ENCODE results near the gene CELF5.
A peak's percentile ranks its signal among the peaks of the same experiment; 100 is the strongest.
"Not testable (repeated sequence)": the region's sequence is repeated elsewhere in the genome, so short reads cannot be mapped to it uniquely, and the experiment has no call there.

The CELF5 gene

GRCh38 chr19:3296446-3296845 lies 72.0 kb downstream of the CELF5 start:
- DNase-seq, result no peak

DNA sequence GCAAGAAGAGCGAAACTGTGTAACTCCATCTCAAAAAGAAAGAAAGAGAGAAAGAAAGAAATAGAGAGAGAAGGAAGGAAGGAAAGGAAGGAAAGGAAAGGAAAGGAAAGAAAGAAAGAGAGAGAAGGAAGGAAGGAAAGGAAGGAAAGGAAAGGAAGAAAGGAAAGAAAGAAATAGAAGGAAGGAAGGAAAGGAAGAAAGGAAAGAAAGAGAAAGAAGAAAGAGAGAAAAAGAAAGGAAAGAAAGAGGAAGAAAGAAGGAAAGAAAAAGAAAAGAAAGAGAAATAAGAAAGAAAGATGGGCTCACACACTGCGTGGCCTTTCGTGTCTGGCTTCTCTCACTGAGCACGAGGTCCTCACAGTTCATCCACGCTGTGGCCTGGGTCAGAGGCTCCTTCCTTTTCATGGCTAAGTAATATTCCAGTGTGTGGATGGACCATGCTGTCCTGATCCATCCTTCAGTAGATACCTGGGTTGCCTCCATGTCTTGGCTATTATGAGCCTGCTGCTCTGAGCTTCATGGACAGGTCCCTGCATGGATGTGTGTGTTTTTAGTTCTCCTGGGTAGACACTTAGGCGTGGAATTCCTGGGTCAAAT lies 74.5 kb downstream of the CELF5 start:
- no peak for DNase-seq

DNA sequence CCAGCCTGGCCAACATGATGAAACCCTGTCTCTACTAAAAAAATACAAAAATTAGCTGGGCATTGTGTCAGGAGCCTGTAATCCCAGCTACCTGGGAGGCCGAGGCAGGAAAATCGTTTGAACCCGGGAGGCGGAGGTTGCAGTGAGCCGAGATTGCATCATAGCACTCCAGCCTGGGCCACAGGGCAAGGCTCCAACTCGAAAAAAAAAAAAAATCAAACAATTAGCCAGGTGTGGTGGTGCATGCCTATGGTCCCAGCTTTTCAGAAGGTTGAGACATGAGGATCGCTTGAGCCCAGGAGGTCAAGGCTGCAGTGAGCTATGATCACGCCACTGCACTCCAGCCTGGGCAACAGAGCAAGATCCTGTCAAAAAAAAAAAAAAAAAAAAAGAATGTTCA lies 76.1 kb downstream of the CELF5 start:
- DNase-seq, result not testable (repeated sequence)

DNA sequence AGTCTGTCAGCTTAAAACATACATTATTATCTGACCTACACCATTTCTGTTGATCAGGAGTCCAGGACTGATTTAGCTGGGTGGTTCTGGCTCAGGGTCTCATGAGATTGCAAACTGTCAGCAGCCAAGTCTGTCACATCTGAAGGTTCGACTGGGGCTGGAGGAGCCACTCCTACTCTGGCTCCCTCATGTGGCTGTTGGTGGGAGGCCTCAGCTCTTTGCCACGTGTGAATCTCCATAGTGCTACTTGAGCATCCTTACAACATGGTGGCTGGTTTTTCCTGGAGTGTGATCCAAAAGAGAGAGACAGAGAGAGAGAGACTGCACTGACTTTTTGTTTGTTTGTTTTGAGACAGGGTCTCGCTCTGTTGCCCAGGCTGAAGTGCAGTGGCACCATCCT lies 78.3 kb downstream of the CELF5 start:
- DNase-seq, result no peak

DNA sequence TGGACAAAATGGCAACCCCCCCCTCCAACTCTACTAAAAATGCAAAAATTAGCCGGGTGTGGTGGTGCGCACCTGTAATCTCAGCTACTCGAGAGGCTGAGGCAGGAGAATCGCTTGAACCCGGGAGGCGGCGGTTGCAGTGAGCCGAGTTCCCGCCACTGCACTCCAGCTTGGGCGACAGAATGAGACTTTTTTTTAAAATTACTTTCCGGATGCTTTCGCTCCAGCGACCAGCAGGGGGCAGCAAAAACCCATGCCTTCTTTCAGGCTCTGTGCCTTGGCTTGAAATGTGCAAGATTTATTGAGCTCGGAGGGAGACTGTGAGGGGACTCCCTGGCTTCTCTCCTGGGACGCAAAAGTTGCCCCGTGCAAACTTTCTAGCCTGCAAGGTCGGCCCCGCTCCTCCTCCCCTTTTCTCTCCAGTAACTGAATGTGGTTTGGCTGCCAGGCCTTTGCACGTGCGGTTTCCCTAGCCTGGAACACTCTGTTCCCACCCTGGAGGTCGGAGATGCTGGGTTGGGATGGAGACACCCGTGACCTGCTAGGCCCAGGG lies 80.5 kb downstream of the CELF5 start:
- peak; percentile 93 for DNase-seq

DNA sequence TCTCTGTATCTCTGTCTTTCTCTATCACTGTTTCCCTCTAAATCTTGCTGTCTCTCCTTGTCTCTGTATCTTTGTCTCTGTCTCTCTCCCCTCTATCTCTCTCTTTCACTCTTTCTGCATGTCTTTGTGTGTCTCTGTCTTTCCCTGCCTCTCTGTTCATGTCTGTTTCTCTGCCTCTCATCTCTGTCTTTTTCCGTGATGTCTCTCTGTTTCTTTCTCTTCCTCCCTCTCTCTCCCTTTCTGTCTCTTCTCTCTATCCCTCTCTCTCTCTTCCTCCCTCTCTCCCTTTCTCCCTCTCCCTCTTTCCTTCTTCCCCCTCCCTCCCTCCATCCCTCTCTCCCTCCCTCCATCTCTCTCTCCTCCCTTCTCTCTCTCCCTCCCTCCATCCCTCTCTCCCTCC lies 85.3 kb downstream of the CELF5 start:
- no peak for DNase-seq

DNA sequence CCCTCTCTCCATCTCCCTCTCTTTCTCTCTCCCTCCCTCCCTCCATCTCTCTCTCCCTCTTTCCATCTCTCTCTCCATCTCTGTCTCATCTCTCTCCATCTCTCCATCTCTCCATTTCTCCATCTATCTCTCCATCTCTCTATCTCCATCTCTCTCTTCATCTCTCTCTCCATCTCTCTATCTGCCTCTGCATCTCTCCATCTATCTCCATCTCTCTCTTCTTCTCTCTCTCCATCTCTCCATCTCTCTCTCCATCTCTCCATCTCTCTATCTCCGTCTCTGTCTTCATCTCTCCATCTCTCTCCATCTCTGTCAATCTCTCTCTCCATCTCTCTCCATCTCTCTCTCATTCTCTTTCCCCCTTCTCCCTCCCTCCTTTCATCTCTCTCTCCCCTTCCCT lies 85.8 kb downstream of the CELF5 start:
- DNase-seq, result no peak

- DNase-seq, result no peak
Measured at GRCh38 chr19:3310711-3311110, 86.2 kb downstream of the CELF5 start.

DNA sequence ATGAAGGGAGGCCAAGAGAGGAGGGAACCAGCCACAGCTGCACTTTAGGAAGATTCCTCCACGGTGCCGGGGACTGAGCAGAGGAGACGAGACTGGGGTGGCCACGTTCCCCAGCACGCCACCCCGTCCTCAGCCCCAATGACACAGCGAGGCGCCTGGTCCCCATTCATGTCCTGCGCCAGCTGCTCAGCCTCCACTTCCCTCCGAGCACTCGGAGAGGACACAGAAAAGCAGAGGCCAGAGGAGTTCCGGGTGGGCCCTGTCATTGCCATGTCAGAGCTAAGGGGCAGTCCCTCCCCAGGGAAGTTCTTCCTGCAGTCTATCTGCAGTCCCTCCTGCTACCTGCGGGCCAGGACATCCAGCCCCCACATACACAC lies 88.7 kb downstream of the CELF5 start:
- DNase-seq, result no peak

DNA sequence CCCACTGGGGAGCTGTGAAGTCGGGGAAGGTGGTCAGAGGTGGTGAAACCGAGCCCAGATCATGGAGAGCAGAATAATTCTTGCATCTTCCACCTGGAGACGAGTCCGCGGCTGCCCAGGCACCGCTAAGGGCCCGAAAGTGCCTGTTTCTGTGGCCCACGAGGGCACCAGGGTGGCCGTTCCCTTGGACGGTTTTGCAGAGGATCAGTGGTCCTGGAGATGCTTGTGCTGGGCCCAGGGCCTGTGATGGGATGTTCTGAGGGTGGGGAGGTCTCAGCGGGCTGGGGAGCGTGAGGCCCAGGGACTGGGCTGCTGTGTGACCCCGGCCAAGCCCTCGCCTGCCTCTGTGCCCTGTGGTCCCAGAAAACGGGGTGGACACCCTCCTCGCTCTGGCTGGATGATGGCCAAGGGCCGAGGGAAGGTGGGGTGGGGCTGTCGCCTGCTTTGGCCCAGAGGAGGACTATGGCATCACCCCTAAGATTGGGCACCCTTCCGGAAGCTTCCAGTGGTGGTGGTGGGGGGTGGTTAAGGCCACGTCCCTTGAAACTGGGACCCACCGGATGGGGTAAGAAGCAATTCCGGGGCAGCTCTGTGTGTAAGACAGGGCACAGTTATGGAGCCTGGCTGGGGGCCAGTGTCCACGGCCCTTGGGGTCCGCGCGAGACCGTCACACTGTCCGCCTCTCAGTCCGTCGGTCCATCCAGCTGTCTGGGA lies 90.7 kb downstream of the CELF5 start:
- no peak for DNase-seq

- no peak for DNase-seq
Measured at GRCh38 chr19:3315676-3315973, 91.2 kb downstream of the CELF5 start.

- DNase-seq, result no peak
Measured at GRCh38 chr19:3316132-3316648, 91.7 kb downstream of the CELF5 start.

- DNase-seq, result no peak
Measured at GRCh38 chr19:3316659-3317207, 92.3 kb downstream of the CELF5 start.

GRCh38 chr19:3319643-3320353 lies 95.3 kb downstream of the CELF5 start:
- no peak for DNase-seq

DNA sequence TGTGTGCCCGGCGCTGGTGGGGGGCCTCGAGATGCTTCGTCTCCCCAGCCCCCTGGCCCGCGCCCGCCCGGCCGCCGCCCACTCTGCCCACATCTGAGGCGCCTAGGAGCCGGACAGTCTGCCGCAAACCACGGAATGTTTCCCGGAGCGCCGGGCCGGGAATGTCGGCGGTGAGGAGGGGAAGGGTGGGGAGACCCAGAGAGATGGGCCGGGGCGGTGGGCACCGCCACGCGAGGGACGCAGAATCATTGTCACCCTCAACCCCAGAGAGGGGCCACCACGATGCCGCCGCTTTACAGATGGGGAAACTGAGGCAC lies 95.9 kb downstream of the CELF5 start:
- no peak for DNase-seq

- DNase-seq, result no peak
Measured at GRCh38 chr19:3320853-3321252, 96.4 kb downstream of the CELF5 start.

DNA sequence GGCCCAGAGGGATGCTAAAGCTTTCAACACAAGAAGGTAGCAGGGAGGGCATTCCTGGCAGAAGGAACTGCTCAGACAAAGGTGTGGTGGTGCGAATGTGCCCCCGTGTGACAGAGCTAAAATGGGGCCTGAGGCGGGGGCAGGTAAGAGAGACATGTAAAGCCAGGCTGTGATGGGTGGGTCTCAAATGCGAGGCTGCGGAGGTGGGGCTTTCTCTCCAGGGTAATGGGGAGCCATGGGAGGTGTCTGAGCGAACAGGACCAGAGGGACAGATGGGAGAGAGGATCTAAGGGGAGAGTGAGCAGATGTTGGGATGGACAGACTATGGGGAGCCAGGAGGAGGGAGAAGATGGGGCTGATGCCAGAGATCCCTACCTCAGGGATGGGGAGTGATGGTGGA lies 97.2 kb downstream of the CELF5 start:
- no peak for DNase-seq

GRCh38 chr19:3322199-3322978 lies 97.9 kb downstream of the CELF5 start:
- no peak for DNase-seq

- DNase-seq, result no peak
Measured at GRCh38 chr19:3323026-3323425, 98.6 kb downstream of the CELF5 start.

GRCh38 chr19:3323658-3324057 lies 99.2 kb downstream of the CELF5 start:
- DNase-seq, result no peak

DNA sequence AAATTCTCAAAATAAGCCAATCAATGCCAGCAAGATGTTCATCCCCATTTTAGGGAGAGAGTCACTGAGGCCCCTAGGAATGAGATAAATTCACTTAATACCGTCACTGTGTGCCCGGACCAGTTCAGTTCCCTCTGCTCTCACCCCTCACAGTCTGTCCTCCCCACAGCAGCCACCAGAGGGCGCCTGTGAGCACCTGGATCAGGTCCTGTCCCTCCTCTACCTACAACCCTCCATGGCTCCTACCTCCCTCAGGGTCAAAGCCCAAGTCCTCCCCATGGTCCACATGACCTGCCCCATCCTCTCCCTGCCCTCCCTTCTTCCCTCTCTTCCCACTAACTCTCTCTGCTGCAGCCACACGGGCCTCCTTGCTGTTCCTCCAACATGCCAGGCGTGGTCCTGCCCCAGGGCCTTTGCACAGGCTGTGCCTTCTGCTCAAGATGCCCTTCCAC lies 100.0 kb downstream of the CELF5 start:
- DNase-seq, result peak; percentile 92

DNA sequence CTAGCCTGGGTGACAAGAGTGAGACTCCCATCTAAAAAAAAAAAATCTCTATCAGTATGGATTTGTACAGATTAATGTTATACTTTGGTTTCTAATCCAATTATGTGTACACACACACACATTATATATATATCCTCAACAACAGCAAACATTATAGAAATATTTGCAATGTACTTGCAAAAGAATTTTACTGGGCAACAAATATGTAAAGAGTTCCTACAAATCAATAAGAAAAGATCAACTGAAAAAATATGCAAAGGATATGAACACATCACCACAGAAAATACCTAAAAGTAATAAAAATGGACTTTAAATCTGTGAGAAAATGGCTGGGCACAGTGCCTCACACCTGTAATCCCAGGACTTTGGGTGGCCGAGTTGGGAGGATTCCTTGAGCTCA lies 101.0 kb downstream of the CELF5 start:
- DNase-seq, result no peak

DNA sequence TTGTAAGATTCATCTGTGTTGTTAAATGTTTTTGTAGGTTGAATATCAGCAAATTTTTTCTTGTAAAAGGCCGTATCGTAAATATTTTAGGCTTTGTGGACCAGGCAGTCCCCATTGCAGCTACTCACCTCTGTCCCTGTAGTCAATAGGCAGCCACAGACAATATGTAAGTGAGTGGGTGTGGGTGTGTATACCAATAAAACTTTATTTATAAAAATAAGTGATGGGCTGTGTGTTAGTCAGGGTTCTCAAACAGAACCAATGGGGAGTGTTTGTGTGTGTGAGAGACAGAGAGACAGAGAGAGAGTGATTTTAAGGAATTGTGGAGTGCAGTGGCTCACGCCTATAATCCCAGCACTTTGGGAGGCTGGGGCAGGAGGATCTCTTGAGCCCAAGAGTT lies 104.3 kb downstream of the CELF5 start:
- no peak for DNase-seq
